H9 (cell line): ENCODE results near the gene DNAL1. TPM values are rescaled to one million over a fixed set of nuclear protein-coding genes. Genes with fewer than 3 reads are reported as not detected.

Experiments used
- DNase-seq: peaks from one replicate; pipeline ENCODE4 v3.0.0-alpha.2; 2017
- H2AFZ ChIP-seq: one replicate; pipeline ENCODE4 v1.6.1; 2013; ENCODE audit warnings: mild to moderate bottlenecking, low read length, control low read depth, moderate library complexity
- H2AK5ac ChIP-seq: 2 replicates; pipeline ENCODE4 v1.6.1; 2013; ENCODE audit warnings: low read length, control low read depth, mixed read lengths; ENCODE audit not compliant: insufficient read length
- H2BK120ac ChIP-seq: one replicate; pipeline ENCODE4 v1.6.1; 2013; ENCODE audit warnings: low read depth, mild to moderate bottlenecking, low read length, control low read depth, inconsistent platforms; ENCODE audit not compliant: poor library complexity, severe bottlenecking
- H2BK12ac ChIP-seq: 2 replicates; pipeline ENCODE4 v1.6.1; 2013; ENCODE audit warnings: low read length, control low read depth, mixed read lengths, low read depth; ENCODE audit not compliant: insufficient read length
- H2BK15ac ChIP-seq: 2 replicates; pipeline ENCODE4 v1.6.1; 2013; ENCODE audit warnings: low read depth, low read length, control low read depth
- H2BK20ac ChIP-seq: one replicate; pipeline ENCODE4 v1.6.1; 2013; ENCODE audit warnings: low read depth, mild to moderate bottlenecking, low read length, control low read depth, inconsistent platforms; ENCODE audit not compliant: poor library complexity, severe bottlenecking
- H2BK5ac ChIP-seq: 2 replicates; pipeline ENCODE4 v1.6.1; 2013; ENCODE audit warnings: low read length, control low read depth, mixed read lengths; ENCODE audit not compliant: insufficient read length
- H3K14ac ChIP-seq: 2 replicates; pipeline ENCODE4 v1.6.1; 2013; ENCODE audit warnings: low read length, control low read depth; ENCODE audit not compliant: insufficient read depth
- H3K18ac ChIP-seq: 2 replicates; pipeline ENCODE4 v1.6.1; 2013; ENCODE audit warnings: low read depth, mild to moderate bottlenecking, mixed read lengths, low read length, control low read depth; ENCODE audit not compliant: insufficient read length
- H3K23ac ChIP-seq: 2 replicates; pipeline ENCODE4 v1.6.1; 2013; ENCODE audit warnings: low read length, control low read depth, mixed read lengths, low read depth; ENCODE audit not compliant: insufficient read length
- H3K23me2 ChIP-seq: 2 replicates; pipeline ENCODE4 v1.6.1; 2013; ENCODE audit warnings: low read depth, mild to moderate bottlenecking, mixed read lengths, low read length, control low read depth; ENCODE audit not compliant: insufficient read length, poor library complexity, severe bottlenecking
- H3K27ac ChIP-seq: 2 replicates; pipeline ENCODE4 v1.5.1; 2013; ENCODE audit warnings: low read length, control low read depth, mixed read lengths, low read depth; ENCODE audit not compliant: insufficient read length
- H3K27me3 ChIP-seq: 2 replicates; pipeline ENCODE4 v1.6.1; 2013; ENCODE audit warnings: low read length, control low read depth, inconsistent platforms; ENCODE audit not compliant: insufficient read depth
- H3K4ac ChIP-seq: 2 replicates; pipeline ENCODE4 v1.6.1; 2013; ENCODE audit warnings: low read depth, mild to moderate bottlenecking, control low read depth, inconsistent platforms, low read length, moderate library complexity
- H3K4me1 ChIP-seq: 2 replicates; pipeline ENCODE4 v1.6.1; 2013; ENCODE audit warnings: low read length, control low read depth, inconsistent platforms; ENCODE audit not compliant: insufficient read depth
- H3K4me2 ChIP-seq: 2 replicates; pipeline ENCODE4 v1.6.1; 2013; ENCODE audit warnings: low read length, control low read depth, mixed read lengths; ENCODE audit not compliant: insufficient read length, insufficient read depth
- H3K56ac ChIP-seq: 2 replicates; pipeline ENCODE4 v1.6.1; 2013; ENCODE audit warnings: low read depth, mild to moderate bottlenecking, mixed read lengths, low read length, control low read depth; ENCODE audit not compliant: insufficient read length
- H3K79me1 ChIP-seq: 2 replicates; pipeline ENCODE4 v1.6.1; 2013; ENCODE audit warnings: low read depth, mild to moderate bottlenecking, moderate library complexity, low read length, control low read depth, inconsistent platforms; ENCODE audit not compliant: insufficient read depth, poor library complexity, severe bottlenecking
- H3K79me2 ChIP-seq: 2 replicates; pipeline ENCODE4 v1.6.1; 2013; ENCODE audit warnings: low read length, control low read depth, inconsistent platforms; ENCODE audit not compliant: insufficient read depth
- H3K9ac ChIP-seq: 2 replicates; pipeline ENCODE4 v1.6.1; 2013; ENCODE audit warnings: low read length, control low read depth, mixed read lengths; ENCODE audit not compliant: insufficient read length; ENCODE audit errors: extremely low read depth
- H3K9me3 ChIP-seq: one replicate; pipeline ENCODE4 v1.6.1; 2013; ENCODE audit warnings: low read depth, low read length, inconsistent platforms; ENCODE audit not compliant: control insufficient read depth
- H3T11ph ChIP-seq: one replicate; pipeline ENCODE4 v1.6.1; 2013; ENCODE audit warnings: mild to moderate bottlenecking, low read length, control low read depth, inconsistent platforms
- H4K20me1 ChIP-seq: one replicate; pipeline ENCODE4 v1.6.1; 2013; ENCODE audit not compliant: control insufficient read depth, insufficient read length, insufficient read depth
- H4K5ac ChIP-seq: 2 replicates; pipeline ENCODE4 v1.6.1; 2013; ENCODE audit warnings: low read depth, mild to moderate bottlenecking, mixed read lengths, low read length, control low read depth; ENCODE audit not compliant: insufficient read length
- H4K8ac ChIP-seq: replicated peaks from 2 replicates; pipeline ENCODE4 v1.6.1; 2013; ENCODE audit warnings: low read length, control low read depth, mixed read lengths, low read depth; ENCODE audit not compliant: insufficient read length
- H4K91ac ChIP-seq: 2 replicates; pipeline ENCODE4 v1.6.1; 2013; ENCODE audit warnings: low read depth, mild to moderate bottlenecking, moderate library complexity, mixed read lengths, low read length, control low read depth; ENCODE audit not compliant: insufficient read length
- H3K27ac Mint-ChIP-seq, 3 experiments: 2 replicates in 2 of 3; 3 replicates in 1 of 3; pipeline ENCODE4 v1.8.0; 2020 to 2021; ENCODE audit warnings: mixed read lengths in 3 of 3, mild to moderate bottlenecking in 1 of 3, moderate library complexity in 1 of 3
- H3K27me3 Mint-ChIP-seq: 2 replicates; pipeline ENCODE4 v1.8.0; 2021; ENCODE audit warnings: low read depth, mild to moderate bottlenecking, moderate library complexity, mixed read lengths
- H3K36me3 Mint-ChIP-seq, 3 experiments: 2 replicates in 2 of 3; 3 replicates in 1 of 3; pipeline ENCODE4 v1.8.0; 2020 to 2021; ENCODE audit warnings: low read depth in 3 of 3, mixed read lengths in 3 of 3; ENCODE audit not compliant: insufficient read depth in 1 of 3
- H3K4me1 Mint-ChIP-seq, 2 experiments: 2 replicates each; pipeline ENCODE4 v1.8.0; 2020; ENCODE audit warnings: mixed read lengths in 2 of 2
- H3K4me3 Mint-ChIP-seq, 2 experiments: 2 replicates in 1 of 2; 3 replicates in 1 of 2; pipeline ENCODE4 v1.8.0; 2020 to 2021; ENCODE audit warnings: mild to moderate bottlenecking in 2 of 2, mixed read lengths in 2 of 2, moderate library complexity in 1 of 2
- H3K9me3 Mint-ChIP-seq, 2 experiments: 2 replicates in 1 of 2; 3 replicates in 1 of 2; pipeline ENCODE4 v1.8.0; 2020; ENCODE audit warnings: mild to moderate bottlenecking in 2 of 2, mixed read lengths in 2 of 2, moderate library complexity in 1 of 2
- CTCF ChIP-seq: fragments of 200-600 bp; sonication (generic); conservative IDR thresholded peaks from 3 replicates; pipeline ENCODE4 v1.8.0; 2021; ENCODE audit warnings: antibody characterized with exemption, mild to moderate bottlenecking
- WGBS: extraction: QIAGEN DNeasy Blood & Tissue Kit; methylation state at CpG from one replicate; pipeline ENCODE4 v1.1.7; 2013; ENCODE audit warnings: missing lambda C conversion rate, low lambda C conversion rate, mixed read lengths; ENCODE audit not compliant: insufficient read length; ENCODE audit errors: extremely low coverage; 5-methylcytosine and 5-hydroxymethylcytosine counted together
- total RNA-seq: library from RNA; stranded (reverse); gene quantifications from 2 replicates; pipeline ENCODE4 v1.2.1, GENCODE V29; 2021

DNAL1 gene
- total RNA-seq, 1 experiment from 2014 or later: 17.7 TPM

GRCh38 chr14:73640796-73641365, 3.9 kb upstream of the DNAL1 start:
- Histone ChIP-seq H3K14ac (no peak overlapping the region), H4K20me1 (no peaks in the 10 kb centered on the region), H3K56ac (no peak overlapping the region), H3K18ac (no peak overlapping the region), H3K27ac (no peak overlapping the region), H3K4me2 (no peak overlapping the region), H2BK12ac (no peak overlapping the region), H3K23ac (no peak overlapping the region), H4K91ac (no peak overlapping the region), H4K5ac (no peak overlapping the region), H3K4me1 (no peaks in the 10 kb centered on the region), H3K4ac (no peak overlapping the region), H3K23me2 (peaks cover 11% of the 10 kb centered on the region), H4K8ac (no peak overlapping the region), H2AK5ac (no peak overlapping the region), H2BK120ac (no peak overlapping the region), H2AFZ (no peak overlapping the region), H3K79me2 (0 out of 2 replicates have a peak, but pooled peaks cover 2% of the 10 kb centered on the region), H3K9ac (no peak overlapping the region), H3K79me1 (no peaks in the 10 kb centered on the region), H3K27me3 (no peaks in the 10 kb centered on the region), H2BK15ac (no peak overlapping the region), H2BK20ac (no peak overlapping the region), H2BK5ac (no peak overlapping the region), H3T11ph (no peak overlapping the region), H3K9me3 (no peaks in the 10 kb centered on the region)
- peaks cover 0 to 4% of the 10 kb centered on the region in 2 experiments; a peak in 1 of 5 replicates for H3K9me3 Mint-ChIP-seq
- no peak for TF ChIP-seq CTCF
- no peak overlapping the region for H3K4me3 Mint-ChIP-seq
- WGBS: no CpG with 5 or more reads among the region's 5 CpGs
- H3K36me3 Mint-ChIP-seq: no peaks in the 10 kb centered on the region
- H3K27ac Mint-ChIP-seq: no peak overlapping the region; a peak in 1 of 7 replicates
- peaks cover 15 to 17% of the 10 kb centered on the region in 2 experiments for H3K4me1 Mint-ChIP-seq
- H3K27me3 Mint-ChIP-seq: no peaks in the 10 kb centered on the region
- no peak for DNase-seq
